HFFc6 (cell line): ENCODE results near the gene BTD. TPM values are rescaled to one million over a fixed set of nuclear protein-coding genes. Genes with fewer than 3 reads are reported as not detected.

ENCODE experiments used
- DNase-seq: peaks from one replicate; pipeline ENCODE4 v3.0.0-alpha.2; 2018
- H3K27ac Mint-ChIP-seq: 2 replicates; pipeline ENCODE4 v1.8.0; 2020; ENCODE audit warnings: mild to moderate bottlenecking, mixed read lengths
- H3K27me3 Mint-ChIP-seq: 2 replicates; pipeline ENCODE4 v1.8.0; 2021; ENCODE audit warnings: mild to moderate bottlenecking, moderate library complexity, mixed read lengths; ENCODE audit not compliant: insufficient read depth
- H3K36me3 Mint-ChIP-seq: 2 replicates; pipeline ENCODE4 v1.8.0; 2021; ENCODE audit warnings: low read depth, mixed read lengths
- H3K4me1 Mint-ChIP-seq: 2 replicates; pipeline ENCODE4 v1.8.0; 2020; ENCODE audit warnings: low read depth, mixed read lengths
- H3K4me3 Mint-ChIP-seq: 2 replicates; pipeline ENCODE4 v1.8.0; 2020; ENCODE audit warnings: mild to moderate bottlenecking, moderate library complexity, mixed read lengths
- H3K9me3 Mint-ChIP-seq: 2 replicates; pipeline ENCODE4 v1.8.0; 2020; ENCODE audit warnings: mild to moderate bottlenecking, mixed read lengths
- total RNA-seq, 6 experiments: library from RNA; stranded (reverse); fragmentation: NEBNext Ultra II Directional; extraction: Animal tissue kit (Norgen Biotek cat#: 25700); gene quantifications; 2 replicates in 1 of 6; 3 replicates in 5 of 6; pipeline ENCODE4 v1.2.3, GENCODE V29; 2021
- TF ChIP-seq, protein P1 (sequence below): fragments of 200-600 bp; sonication (generic); IDR thresholded peaks from 2 replicates; pipeline ENCODE4 v1.5.0; 2021; ENCODE audit warnings: antibody characterized with exemption, mild to moderate bottlenecking

The BTD gene
- total RNA-seq, 6 experiments from 2014 or later = 13.9 to 22.7 (median 17.2) TPM

- Mint-ChIP-seq H3K4me1 (peaks cover 90% of the 10 kb centered on the region), H3K27ac (peak overlapping the region; percentile 100), H3K9me3 (no peaks in the 10 kb centered on the region), H3K4me3 (no peak overlapping the region), H3K27me3 (peaks cover 1% of the 10 kb centered on the region), H3K36me3 (peaks cover 25% of the 10 kb centered on the region)
- TF ChIP-seq, protein P1, sequence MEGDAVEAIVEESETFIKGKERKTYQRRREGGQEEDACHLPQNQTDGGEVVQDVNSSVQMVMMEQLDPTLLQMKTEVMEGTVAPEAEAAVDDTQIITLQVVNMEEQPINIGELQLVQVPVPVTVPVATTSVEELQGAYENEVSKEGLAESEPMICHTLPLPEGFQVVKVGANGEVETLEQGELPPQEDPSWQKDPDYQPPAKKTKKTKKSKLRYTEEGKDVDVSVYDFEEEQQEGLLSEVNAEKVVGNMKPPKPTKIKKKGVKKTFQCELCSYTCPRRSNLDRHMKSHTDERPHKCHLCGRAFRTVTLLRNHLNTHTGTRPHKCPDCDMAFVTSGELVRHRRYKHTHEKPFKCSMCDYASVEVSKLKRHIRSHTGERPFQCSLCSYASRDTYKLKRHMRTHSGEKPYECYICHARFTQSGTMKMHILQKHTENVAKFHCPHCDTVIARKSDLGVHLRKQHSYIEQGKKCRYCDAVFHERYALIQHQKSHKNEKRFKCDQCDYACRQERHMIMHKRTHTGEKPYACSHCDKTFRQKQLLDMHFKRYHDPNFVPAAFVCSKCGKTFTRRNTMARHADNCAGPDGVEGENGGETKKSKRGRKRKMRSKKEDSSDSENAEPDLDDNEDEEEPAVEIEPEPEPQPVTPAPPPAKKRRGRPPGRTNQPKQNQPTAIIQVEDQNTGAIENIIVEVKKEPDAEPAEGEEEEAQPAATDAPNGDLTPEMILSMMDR = no peak
- DNase-seq = peak; percentile 43
Measured at GRCh38 chr3:15638193-15638890, 36.8 kb downstream of the BTD start.

DNA sequence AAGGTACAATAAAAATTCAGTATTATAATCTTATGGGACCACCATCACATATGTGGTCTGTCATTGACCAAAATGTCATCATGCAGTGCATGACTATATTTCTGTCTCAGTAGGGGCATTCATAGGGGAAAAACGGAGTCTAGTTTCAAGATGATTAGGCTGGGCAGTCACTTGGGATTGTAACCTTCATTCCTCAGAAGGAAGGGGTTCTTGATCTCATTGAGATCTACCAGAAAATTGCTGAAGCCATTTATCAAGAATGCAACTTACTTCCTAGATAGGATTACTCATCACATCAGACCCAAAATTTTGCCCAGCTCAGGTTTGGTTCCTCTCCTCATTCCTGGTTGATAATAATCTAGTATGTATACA lies 37.3 kb downstream of the BTD start:
- Mint-ChIP-seq H3K4me1 (peaks cover 84% of the 10 kb centered on the region), H3K4me3 (no peak overlapping the region), H3K27me3 (peaks cover 1% of the 10 kb centered on the region), H3K9me3 (no peaks in the 10 kb centered on the region), H3K36me3 (peaks cover 21% of the 10 kb centered on the region), H3K27ac (peak overlapping the region; percentile 100)
- TF ChIP-seq, protein P1 = no peak
- peak; percentile 43 for DNase-seq

DNA sequence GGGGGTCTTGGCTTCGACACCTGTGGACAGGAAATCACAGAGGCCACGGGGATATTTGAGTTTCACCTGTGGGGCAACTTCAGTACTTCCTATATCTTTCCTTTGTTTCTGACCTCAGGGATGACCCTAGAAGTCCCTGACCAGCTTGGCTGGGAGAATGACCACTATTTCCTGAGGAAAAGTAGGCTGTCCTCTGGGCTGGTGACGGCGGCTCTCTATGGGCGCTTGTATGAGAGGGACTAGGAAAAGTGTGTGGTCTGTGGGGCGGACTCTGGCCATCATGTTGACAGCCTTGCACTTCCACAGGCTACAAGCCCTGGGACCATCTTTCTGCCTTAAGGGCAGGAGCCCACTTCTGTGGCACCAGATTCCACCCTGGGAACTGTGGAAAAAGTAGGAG lies 43.7 kb downstream of the BTD start:
- Mint-ChIP-seq H3K36me3 (peaks cover 34% of the 10 kb centered on the region), H3K27ac (peak overlapping the region; percentile 99), H3K4me1 (peaks cover 75% of the 10 kb centered on the region), H3K4me3 (peak overlapping the region; percentile 84; the same call in 1 of the 2 replicates), H3K9me3 (no peaks in the 10 kb centered on the region), H3K27me3 (peaks cover 1% of the 10 kb centered on the region)
- TF ChIP-seq, protein P1 = no peak
- DNase-seq = no peak

DNA sequence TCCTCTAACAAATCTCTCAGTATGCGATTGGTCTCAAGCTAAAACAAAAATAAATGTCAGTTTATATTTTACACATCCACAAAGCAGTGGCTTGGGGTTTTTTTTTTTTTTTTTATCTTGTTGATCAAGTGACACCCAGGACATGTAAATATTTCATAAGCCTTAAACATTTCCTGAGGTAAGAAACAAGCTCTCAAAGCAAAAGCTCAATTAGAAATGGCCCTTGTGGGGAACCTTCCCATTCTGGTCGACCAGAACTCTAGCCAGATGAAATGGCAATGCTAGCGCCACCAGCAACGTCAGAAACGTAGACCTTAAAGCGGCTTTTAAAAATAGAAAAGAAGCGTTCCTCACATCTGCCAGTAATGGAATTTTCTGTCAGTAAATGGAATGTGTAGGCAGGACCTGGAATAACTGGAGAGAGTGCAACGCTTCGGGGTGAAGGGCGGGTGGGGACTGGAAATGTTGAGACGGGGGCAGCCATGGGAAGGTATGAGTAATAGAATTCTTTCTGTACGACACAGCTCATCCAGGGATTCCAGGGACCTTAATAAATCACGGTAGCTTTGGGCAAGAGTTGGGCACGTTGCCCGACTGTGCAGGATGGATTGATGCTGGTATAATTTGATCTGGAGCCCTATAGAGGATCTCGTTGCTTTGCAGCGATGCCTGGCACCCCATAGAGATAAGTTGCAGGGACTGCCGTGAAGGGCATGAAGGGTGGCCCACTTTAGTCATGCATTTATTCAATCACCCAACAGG lies 44.4 kb downstream of the BTD start:
- H3K4me3 Mint-ChIP-seq = peak overlapping the region; percentile 84
- peak overlapping the region; percentile 99 for H3K27ac Mint-ChIP-seq
- H3K36me3 Mint-ChIP-seq = peaks cover 39% of the 10 kb centered on the region
- H3K27me3 Mint-ChIP-seq = peaks cover 1% of the 10 kb centered on the region
- TF ChIP-seq, protein P1 = no peak
- peaks cover 69% of the 10 kb centered on the region for H3K4me1 Mint-ChIP-seq
- DNase-seq = peak; percentile 91
- H3K9me3 Mint-ChIP-seq = no peaks in the 10 kb centered on the region

DNA sequence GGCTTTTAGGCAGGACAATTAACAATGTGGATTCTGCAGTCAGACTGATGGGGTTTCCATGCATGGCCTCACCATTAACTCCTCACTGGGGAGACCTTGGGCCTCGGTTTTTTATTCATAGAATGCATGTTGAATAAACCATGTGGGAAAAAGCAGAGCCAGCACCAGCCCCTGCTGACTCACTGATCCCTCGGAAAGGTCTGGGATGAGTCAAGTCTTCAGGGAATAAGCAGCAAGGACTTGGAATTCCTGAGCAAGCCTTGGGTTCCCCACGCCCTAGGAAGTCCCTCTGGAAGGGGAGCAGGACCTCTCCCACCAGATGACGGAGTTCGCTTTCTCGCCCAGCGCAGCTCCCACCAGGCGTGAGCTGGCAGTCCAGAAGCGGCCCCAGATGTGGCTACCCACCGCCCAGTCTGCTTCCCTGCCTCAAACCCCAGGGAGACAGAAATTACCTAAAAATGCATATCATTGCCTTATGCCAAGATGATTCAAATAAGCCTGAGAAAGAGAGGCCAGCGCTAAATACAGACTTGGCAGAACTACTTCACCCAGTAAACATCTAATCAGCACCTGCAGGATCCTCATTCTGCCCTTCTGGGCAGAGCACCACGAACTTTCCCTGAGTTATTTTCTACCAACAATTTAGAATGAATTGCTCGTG lies 45.4 kb downstream of the BTD start:
- peak overlapping the region; percentile 84 for H3K4me3 Mint-ChIP-seq
- no peaks in the 10 kb centered on the region; the same call in none of the 2 replicates for H3K27me3 Mint-ChIP-seq
- DNase-seq = peak; percentile 97
- peaks cover 32% of the 10 kb centered on the region for H3K36me3 Mint-ChIP-seq
- H3K9me3 Mint-ChIP-seq = no peaks in the 10 kb centered on the region
- H3K4me1 Mint-ChIP-seq = peaks cover 58% of the 10 kb centered on the region
- peak overlapping the region; percentile 99 for H3K27ac Mint-ChIP-seq
- TF ChIP-seq, protein P1 = no peak
